Activated naive CD4-positive, alpha-beta T cell treated with anti-CD3 and anti-CD28 coated beads for 36 hours (primary cell): ENCODE results near the gene NAA16. TPM values are rescaled to one million over a fixed set of nuclear protein-coding genes. Genes with fewer than 3 reads are reported as not detected.

Experiments used
- CTCF ChIA-PET: fragments of 350-600 bp; sonication (Branson Sonifier 250); formaldehyde crosslinking; loops from one replicate; lab custom pipeline; 2021; ENCODE audit warnings: antibody characterized with exemption; lab: Charles Lee
- DNase-seq: peaks from one replicate; pipeline ENCODE4 v3.0.0-alpha.2; 2020
- H3K27ac Mint-ChIP-seq: one replicate; pipeline ENCODE4 v1.8.0; 2021; ENCODE audit warnings: mild to moderate bottlenecking, mixed read lengths
- H3K27me3 Mint-ChIP-seq: one replicate; pipeline ENCODE4 v1.8.0; 2021; ENCODE audit warnings: low read depth, mixed read lengths
- H3K36me3 Mint-ChIP-seq: one replicate; pipeline ENCODE4 v1.8.0; 2021; ENCODE audit warnings: low read depth, mixed read lengths
- H3K4me1 Mint-ChIP-seq: one replicate; pipeline ENCODE4 v1.8.0; 2021; ENCODE audit warnings: low read depth, mixed read lengths
- H3K4me3 Mint-ChIP-seq: one replicate; pipeline ENCODE4 v1.8.0; 2021; ENCODE audit warnings: mild to moderate bottlenecking, moderate library complexity, mixed read lengths
- H3K9me3 Mint-ChIP-seq: one replicate; pipeline ENCODE4 v1.8.0; 2021; ENCODE audit warnings: mixed read lengths
- intact Hi-C: fragments of 100-400 bp; cut with micrococcal nuclease; formaldehyde crosslinking; loops from one replicate; pipeline ENCODE4 v1.15.1; 2023
- total RNA-seq, 2 experiments: library from RNA; stranded (reverse); gene quantifications; one replicate each; pipeline ENCODE4 v1.2.3, GENCODE V29; 2021

Gene NAA16
- total RNA-seq, 2 experiments from 2014 or later: 29.6 to 31.5 TPM

- no peak for DNase-seq
- CTCF ChIA-PET: interaction anchor here (1.2 kb wide), 1 partner anchor 253 kb away, joined by 3 read pairs; no protein-coding TSS in a partner anchor
- no peaks in the 10 kb centered on the region for H3K9me3 Mint-ChIP-seq
- intact Hi-C loops: no loop called here
- peaks cover 5% of the 10 kb centered on the region for H3K4me1 Mint-ChIP-seq
- peak overlapping the region; percentile 26 for H3K27ac Mint-ChIP-seq
- no peak overlapping the region for H3K4me3 Mint-ChIP-seq
- H3K36me3 Mint-ChIP-seq: peaks cover 55% of the 10 kb centered on the region
- no peaks in the 10 kb centered on the region for H3K27me3 Mint-ChIP-seq
These were observed 59.7 kb downstream of the NAA16 start for GRCh38 chr13:41370736-41371135.

- H3K4me3 Mint-ChIP-seq: no peak overlapping the region
- peaks cover 26% of the 10 kb centered on the region for H3K36me3 Mint-ChIP-seq
- H3K4me1 Mint-ChIP-seq: peaks cover 8% of the 10 kb centered on the region
- no peaks in the 10 kb centered on the region for H3K27me3 Mint-ChIP-seq
- intact Hi-C loops: no loop called here
- CTCF ChIA-PET: no interaction called here
- H3K27ac Mint-ChIP-seq: no peak overlapping the region
- H3K9me3 Mint-ChIP-seq: no peaks in the 10 kb centered on the region
- DNase-seq: no peak
These were observed 66.4 kb downstream of the NAA16 start for GRCh38 chr13:41377446-41377845.

- Mint-ChIP-seq H3K36me3 (peaks cover 2% of the 10 kb centered on the region), H3K4me1 (peaks cover 21% of the 10 kb centered on the region), H3K27me3 (no peaks in the 10 kb centered on the region), H3K27ac (no peak overlapping the region), H3K4me3 (no peak overlapping the region), H3K9me3 (no peaks in the 10 kb centered on the region)
- no peak for DNase-seq
- CTCF ChIA-PET: no interaction called here
- intact Hi-C loops: no loop called here
These were observed 71.4 kb downstream of the NAA16 start for GRCh38 chr13:41382431-41382830.

GRCh38 chr13:41383386-41383785, 72.3 kb downstream of the NAA16 start:
- H3K27me3 Mint-ChIP-seq: no peaks in the 10 kb centered on the region
- no peaks in the 10 kb centered on the region for H3K9me3 Mint-ChIP-seq
- intact Hi-C loops: no loop called here
- H3K4me1 Mint-ChIP-seq: peaks cover 21% of the 10 kb centered on the region
- H3K36me3 Mint-ChIP-seq: no peaks in the 10 kb centered on the region
- no peak for DNase-seq
- CTCF ChIA-PET: no interaction called here
- H3K4me3 Mint-ChIP-seq: no peak overlapping the region
- H3K27ac Mint-ChIP-seq: no peak overlapping the region

GRCh38 chr13:41384749-41385503, 73.9 kb downstream of the NAA16 start:
- Mint-ChIP-seq H3K9me3 (no peaks in the 10 kb centered on the region), H3K27ac (no peak overlapping the region), H3K36me3 (no peaks in the 10 kb centered on the region), H3K4me1 (peaks cover 24% of the 10 kb centered on the region), H3K27me3 (no peaks in the 10 kb centered on the region), H3K4me3 (no peak overlapping the region)
- intact Hi-C loops: loop anchor here (1.0 kb wide), 2 partner anchors 32 to 267 kb away; no protein-coding TSS in a partner anchor
- no peak for DNase-seq
- CTCF ChIA-PET: interaction anchor here (0.8 to 1.8 kb wide), 3 partner anchors 13 to 170 kb away, joined by 3 to 8 read pairs (median 4); no protein-coding TSS in a partner anchor

GRCh38 chr13:41386211-41386610, 75.1 kb downstream of the NAA16 start:
- DNase-seq: no peak
- no peaks in the 10 kb centered on the region for H3K9me3 Mint-ChIP-seq
- H3K4me3 Mint-ChIP-seq: no peak overlapping the region
- H3K27ac Mint-ChIP-seq: no peak overlapping the region
- H3K4me1 Mint-ChIP-seq: peaks cover 17% of the 10 kb centered on the region
- no peaks in the 10 kb centered on the region for H3K27me3 Mint-ChIP-seq
- no peaks in the 10 kb centered on the region for H3K36me3 Mint-ChIP-seq
- intact Hi-C loops: no loop called here
- CTCF ChIA-PET: interaction anchor here (1.5 kb wide), 1 partner anchor 22 kb away, joined by 3 read pairs; no protein-coding TSS in a partner anchor

- CTCF ChIA-PET: interaction anchor here (0.7 to 1.3 kb wide), 4 partner anchors 10 to 266 kb away, joined by 3 to 4 read pairs (median 3); no protein-coding TSS in a partner anchor
- no peaks in the 10 kb centered on the region for H3K36me3 Mint-ChIP-seq
- no peaks in the 10 kb centered on the region for H3K9me3 Mint-ChIP-seq
- H3K27me3 Mint-ChIP-seq: no peaks in the 10 kb centered on the region
- intact Hi-C loops: no loop called here
- H3K27ac Mint-ChIP-seq: no peak overlapping the region
- DNase-seq: no peak
- H3K4me3 Mint-ChIP-seq: no peak overlapping the region
- H3K4me1 Mint-ChIP-seq: peaks cover 16% of the 10 kb centered on the region
These were observed 76.5 kb downstream of the NAA16 start for GRCh38 chr13:41387576-41387975.

GRCh38 chr13:41388143-41388881, 77.2 kb downstream of the NAA16 start:
- CTCF ChIA-PET: interaction anchor here (0.7 to 1.3 kb wide), 3 partner anchors 10 to 265 kb away, joined by 3 to 4 read pairs (median 3); no protein-coding TSS in a partner anchor
- no peak overlapping the region for H3K27ac Mint-ChIP-seq
- no peak overlapping the region for H3K4me3 Mint-ChIP-seq
- H3K9me3 Mint-ChIP-seq: no peaks in the 10 kb centered on the region
- no peak for DNase-seq
- no peaks in the 10 kb centered on the region for H3K27me3 Mint-ChIP-seq
- peaks cover 9% of the 10 kb centered on the region for H3K4me1 Mint-ChIP-seq
- intact Hi-C loops: no loop called here
- H3K36me3 Mint-ChIP-seq: no peaks in the 10 kb centered on the region

GRCh38 chr13:41389580-41389979, 78.5 kb downstream of the NAA16 start:
- Mint-ChIP-seq H3K4me1 (peaks cover 4% of the 10 kb centered on the region), H3K27ac (no peak overlapping the region), H3K4me3 (no peak overlapping the region), H3K9me3 (no peaks in the 10 kb centered on the region), H3K36me3 (no peaks in the 10 kb centered on the region), H3K27me3 (no peaks in the 10 kb centered on the region)
- no peak for DNase-seq
- CTCF ChIA-PET: no interaction called here
- intact Hi-C loops: no loop called here

GRCh38 chr13:41394166-41394565, 83.1 kb downstream of the NAA16 start:
- no peaks in the 10 kb centered on the region for H3K27me3 Mint-ChIP-seq
- CTCF ChIA-PET: no interaction called here
- peaks cover 2% of the 10 kb centered on the region for H3K4me1 Mint-ChIP-seq
- no peaks in the 10 kb centered on the region for H3K36me3 Mint-ChIP-seq
- no peak for DNase-seq
- intact Hi-C loops: no loop called here
- no peak overlapping the region for H3K27ac Mint-ChIP-seq
- H3K9me3 Mint-ChIP-seq: no peaks in the 10 kb centered on the region
- H3K4me3 Mint-ChIP-seq: no peak overlapping the region

- H3K27ac Mint-ChIP-seq: no peak overlapping the region
- no peaks in the 10 kb centered on the region for H3K9me3 Mint-ChIP-seq
- DNase-seq: peak; percentile 14
- intact Hi-C loops: no loop called here
- CTCF ChIA-PET: interaction anchor here (0.8 to 1.4 kb wide), 3 partner anchors 11 to 61 kb away, joined by 3 read pairs; no protein-coding TSS in a partner anchor
- H3K4me3 Mint-ChIP-seq: no peak overlapping the region
- no peaks in the 10 kb centered on the region for H3K4me1 Mint-ChIP-seq
- H3K27me3 Mint-ChIP-seq: no peaks in the 10 kb centered on the region
- no peaks in the 10 kb centered on the region for H3K36me3 Mint-ChIP-seq
These were observed 87.6 kb downstream of the NAA16 start for GRCh38 chr13:41398494-41399170.

GRCh38 chr13:41401366-41401765, 90.3 kb downstream of the NAA16 start:
- CTCF ChIA-PET: interaction anchor here (0.7 kb wide), 1 partner anchor 180 kb away, joined by 3 read pairs; no protein-coding TSS in a partner anchor
- intact Hi-C loops: no loop called here
- no peaks in the 10 kb centered on the region for H3K4me1 Mint-ChIP-seq
- no peaks in the 10 kb centered on the region for H3K36me3 Mint-ChIP-seq
- H3K4me3 Mint-ChIP-seq: no peak overlapping the region
- peak; percentile 16 for DNase-seq
- H3K9me3 Mint-ChIP-seq: no peaks in the 10 kb centered on the region
- H3K27ac Mint-ChIP-seq: no peak overlapping the region
- no peaks in the 10 kb centered on the region for H3K27me3 Mint-ChIP-seq
